HG03439 (cell line): ENCODE data around the gene GPHA2.

Experiments used
- ATAC-seq: cut with Tn5 transposase; IDR thresholded peaks from one replicate; pipeline ENCODE4 v1.9.1; 2021; ENCODE audit warnings: mild to moderate bottlenecking, moderate library complexity; ENCODE audit not compliant: unreplicated experiment

The GPHA2 gene

GRCh38 chr11:64931290-64931689 is 4.4 kb downstream of the GPHA2 start:
- no peak for ATAC-seq

GRCh38 chr11:64930340-64930739 is 5.4 kb downstream of the GPHA2 start:
- ATAC-seq: no peak

GRCh38 chr11:64929625-64930024 is 6.1 kb downstream of the GPHA2 start:
- no peak for ATAC-seq

- no peak for ATAC-seq
Measured at GRCh38 chr11:64928957-64929356, 6.7 kb downstream of the GPHA2 start.

GRCh38 chr11:64926689-64927088 is 9.0 kb downstream of the GPHA2 start:
- ATAC-seq: no peak

- ATAC-seq: no peak
Measured at GRCh38 chr11:64925536-64926436, 9.9 kb downstream of the GPHA2 start.

GRCh38 chr11:64924910-64925284 is 10.8 kb downstream of the GPHA2 start:
- ATAC-seq: no peak

- peak; percentile 80 for ATAC-seq
Measured at GRCh38 chr11:64923944-64924909, 11.5 kb downstream of the GPHA2 start, which contains the start of gene PPP2R5B. Gene PPP2R5B (plus strand): TSS chr11:64924689. CDS start chr11:64925735, 1,046 bp downstream.

- no peak for ATAC-seq
Measured at GRCh38 chr11:64923151-64923661, 12.5 kb downstream of the GPHA2 start.

- ATAC-seq: no peak
Measured at GRCh38 chr11:64921384-64921783, 14.3 kb downstream of the GPHA2 start.

- no peak for ATAC-seq
Measured at GRCh38 chr11:64920124-64920523, 15.6 kb downstream of the GPHA2 start.

- ATAC-seq: no peak
Measured at GRCh38 chr11:64919627-64920026, 16.1 kb downstream of the GPHA2 start.

- ATAC-seq: no peak
Measured at GRCh38 chr11:64918017-64918416, 17.7 kb downstream of the GPHA2 start.

- ATAC-seq: no peak
Measured at GRCh38 chr11:64917663-64917995, 18.1 kb downstream of the GPHA2 start.

GRCh38 chr11:64916775-64917662 is 18.7 kb downstream of the GPHA2 start, which contains the start of gene ATG2A:
Gene ATG2A (minus strand): TSS chr11:64917209. CDS start chr11:64917135, 74 bp downstream.
- peak; percentile 93 for ATAC-seq

- ATAC-seq: peak; percentile 16
Measured at GRCh38 chr11:64916040-64916774, 19.5 kb downstream of the GPHA2 start.

- no peak for ATAC-seq
Measured at GRCh38 chr11:64915376-64915887, 20.3 kb downstream of the GPHA2 start.

GRCh38 chr11:64914123-64914522 is 21.6 kb downstream of the GPHA2 start:
- ATAC-seq: no peak

- ATAC-seq: no peak
Measured at GRCh38 chr11:64913171-64913727, 22.4 kb downstream of the GPHA2 start.
